Kidney (tissue), 14 donors: Measurements from ENCODE around the gene TRERF1. TPM values are rescaled to one million over a fixed set of nuclear protein-coding genes. Genes with fewer than 3 reads are reported as not detected.

Experiments
- DNase-seq, 5 donors: peaks; one replicate each; pipeline ENCODE4 v3.0.0-alpha.2; 2013 to 2020
- FAIRE-seq: peaks from 2 replicates; lab custom pipeline; 2012; peaks lifted over from hg19 to GRCh38; lab: Jason Lieb, UNC
- H3K27ac ChIP-seq, 2 donors: one replicate each; pipeline ENCODE4 v1.7.0; 2013; ENCODE audit warnings: low read depth in 2 of 2, low read length in 2 of 2, inconsistent platforms in 1 of 2
- H3K27me3 ChIP-seq: one replicate; pipeline ENCODE4 v1.7.1; 2013; ENCODE audit warnings: low read length, inconsistent platforms; ENCODE audit not compliant: control insufficient read depth, insufficient read depth
- H3K36me3 ChIP-seq, 3 donors: one replicate each; pipeline versions ENCODE4 v1.7.0 to v1.7.1; 2013; ENCODE audit warnings: low read length in 3 of 3, control low read depth in 1 of 3, inconsistent platforms in 1 of 3; ENCODE audit not compliant: insufficient read depth in 3 of 3, control insufficient read depth in 2 of 3
- H3K4me1 ChIP-seq, 3 donors: one replicate each; pipeline versions ENCODE4 v1.7.0 to v1.7.1; 2013; ENCODE audit warnings: low read length in 3 of 3, inconsistent platforms in 1 of 3, low read depth in 1 of 3; ENCODE audit not compliant: control insufficient read depth in 2 of 3, insufficient read depth in 2 of 3
- H3K4me3 ChIP-seq, 3 donors: one replicate each; pipeline versions ENCODE4 v1.7.0 to v1.8.1; 2013; ENCODE audit warnings: low read length in 3 of 3, control low read depth in 1 of 3, inconsistent platforms in 1 of 3
- H3K9ac ChIP-seq, 3 donors: one replicate each; pipeline versions ENCODE4 v1.7.0 to v1.7.1; 2013; ENCODE audit warnings: low read length in 3 of 3, control low read depth in 1 of 3, inconsistent platforms in 1 of 3
- H3K9me3 ChIP-seq, 3 donors: one replicate each; pipeline versions ENCODE4 v1.7.0 to v1.7.1; 2013; ENCODE audit warnings: low read length in 3 of 3, control low read depth in 1 of 3, inconsistent platforms in 1 of 3; ENCODE audit not compliant: control insufficient read depth in 2 of 3, insufficient read depth in 1 of 3
- CTCF ChIP-seq: IDR thresholded peaks from 3 replicates; pipeline ENCODE4 v1.5.1; 2012; ENCODE audit warnings: mild to moderate bottlenecking, moderate library complexity, borderline replicate concordance; ENCODE audit not compliant: insufficient read depth; ENCODE audit errors: extremely low read depth
- intact Hi-C: fragments of 100-400 bp; cut with DNase I; formaldehyde crosslinking; loops from one replicate; pipeline ENCODE4 v1.11.1; 2022
- polyA plus RNA-seq: library from polyadenylated mRNA; stranded (reverse); fragments of 350-450 nt; fragmentation: Illumina TruSeq; extraction: RNeasy Lipid Tissue Mini Kit (QIAGEN cat#74804); gene quantifications from one replicate; pipeline ENCODE4 v1.2.3, GENCODE V29; 2014; ENCODE audit warnings: low read depth, low replicate concordance; ENCODE audit not compliant: insufficient read depth
- total RNA-seq: library from RNA; stranded (reverse); fragmentation: NEBNext Ultra II Directional; extraction: Animal tissue kit (Norgen Biotek cat#: 25700); gene quantifications from one replicate; pipeline ENCODE4 v1.2.1, GENCODE V29; 2021
- donor health status: control.
- donor health status: control.
- donor health status: control.
- donor health status: control.
- donor health status: control.
- donor health status: DM: yes; HTN: yes; CAD: no.
- donor health status: Normal renal cell carcinoma (clear cell type).

TRERF1 gene
- total and polyA plus RNA-seq, 2 donors from 2014 or later = 1.5 to 8.4 TPM

GRCh38 chr6:42249279-42249678, 202.4 kb downstream of the TRERF1 start:
- no peak for TF ChIP-seq CTCF
- no peak overlapping the region for H3K9ac ChIP-seq
- H3K4me1 ChIP-seq = peaks cover 0 to 20% (median 18%) of the 10 kb centered on the region in 3 donors
- H3K4me3 ChIP-seq = no peak overlapping the region
- intact Hi-C loops = no loop called here
- no peaks in the 10 kb centered on the region for H3K27me3 ChIP-seq
- no peak overlapping the region for H3K27ac ChIP-seq
- FAIRE-seq = no peak
- DNase-seq = no peak
- no peaks in the 10 kb centered on the region for H3K9me3 ChIP-seq
- peaks cover 0 to 7% (median 3%) of the 10 kb centered on the region in 3 donors for H3K36me3 ChIP-seq

GRCh38 chr6:42243046-42243445, 208.7 kb downstream of the TRERF1 start:
- H3K4me1 ChIP-seq = peaks cover 0 to 3% (median 0%) of the 10 kb centered on the region in 3 donors
- H3K27ac ChIP-seq = no peak overlapping the region
- intact Hi-C loops = no loop called here
- FAIRE-seq (no peak), DNase-seq (peak in 1 of 5 donors; percentile 85)
- H3K36me3 ChIP-seq = peaks cover 0 to 8% (median 0%) of the 10 kb centered on the region in 3 donors
- H3K4me3 ChIP-seq = no peak overlapping the region
- no peak overlapping the region for H3K9ac ChIP-seq
- no peaks in the 10 kb centered on the region for H3K9me3 ChIP-seq
- no peak for TF ChIP-seq CTCF
- H3K27me3 ChIP-seq = no peaks in the 10 kb centered on the region

GRCh38 chr6:42241915-42242314, 209.8 kb downstream of the TRERF1 start:
- no peak for FAIRE-seq

More at GRCh38 chr6:42241915-42242314, 209.8 kb downstream of the TRERF1 start:
- intact Hi-C loops = no loop called here
- peaks cover 0 to 3% (median 0%) of the 10 kb centered on the region in 3 donors for H3K4me1 ChIP-seq
- H3K4me3 ChIP-seq = no peak overlapping the region
- TF ChIP-seq CTCF = no peak
- no peaks in the 10 kb centered on the region for H3K9me3 ChIP-seq
- no peaks in the 10 kb centered on the region for H3K27me3 ChIP-seq
- DNase-seq = no peak
- H3K36me3 ChIP-seq = peaks cover 0 to 8% (median 0%) of the 10 kb centered on the region in 3 donors
- H3K9ac ChIP-seq = no peak overlapping the region
- no peak overlapping the region for H3K27ac ChIP-seq
